Keratinocyte (primary cell): ENCODE measurements around the gene PTGES2. TPM values are rescaled to one million over a fixed set of nuclear protein-coding genes. Genes with fewer than 3 reads are reported as not detected.

Experiments used
- DNase-seq: peaks from one replicate; pipeline ENCODE4 v3.0.0-alpha.2; 2011; ENCODE audit warnings: low read depth, missing footprints, low spot score
- FAIRE-seq: peaks from 2 replicates; lab custom pipeline; 2011; peaks lifted over from hg19 to GRCh38; lab: Jason Lieb, UNC
- H2AFZ ChIP-seq: 2 replicates; pipeline ENCODE4 v1.6.0; 2012; ENCODE audit warnings: low read length, control low read depth, inconsistent platforms; ENCODE audit not compliant: control insufficient read depth
- H3K27ac ChIP-seq: 2 replicates; pipeline ENCODE4 v1.5.1; 2011; ENCODE audit warnings: low read length; ENCODE audit not compliant: control insufficient read depth, insufficient read depth
- H3K27me3 ChIP-seq: 3 replicates; pipeline ENCODE4 v1.6.0; 2011; ENCODE audit warnings: low read length; ENCODE audit not compliant: control insufficient read depth, insufficient read depth; ENCODE audit errors: extremely low read depth
- H3K36me3 ChIP-seq, 2 experiments: 2 replicates in 1 of 2; 3 replicates in 1 of 2; pipeline ENCODE4 v1.5.1; 2011; ENCODE audit warnings: low read length in 2 of 2, mild to moderate bottlenecking in 1 of 2; ENCODE audit not compliant: control insufficient read depth in 2 of 2, insufficient read depth in 2 of 2; ENCODE audit errors: extremely low read depth in 1 of 2
- H3K4me1 ChIP-seq: 3 replicates; pipeline ENCODE4 v1.5.1; 2011; ENCODE audit warnings: low read length; ENCODE audit not compliant: control insufficient read depth, insufficient read depth; ENCODE audit errors: extremely low read depth
- H3K4me2 ChIP-seq: 3 replicates; pipeline ENCODE4 v1.6.0; 2011; ENCODE audit warnings: low read depth, low read length; ENCODE audit not compliant: control insufficient read depth, insufficient read depth; ENCODE audit errors: extremely low read depth
- H3K4me3 ChIP-seq, 3 experiments: fragments of 200-600 bp in 1 of 3; sonication (generic) in 1 of 3; 2 replicates in 2 of 3; 3 replicates in 1 of 3; pipeline ENCODE4 v1.5.1; 2011 to 2016; ENCODE audit warnings: low read length in 3 of 3, mild to moderate bottlenecking in 3 of 3, control low read depth in 2 of 3, inconsistent platforms in 1 of 3, low read depth in 1 of 3, mixed read lengths in 1 of 3, mixed run types in 1 of 3, moderate library complexity in 1 of 3; ENCODE audit not compliant: control insufficient read depth in 2 of 3, insufficient read depth in 2 of 3; ENCODE audit errors: extremely low read depth in 1 of 3
- H3K79me2 ChIP-seq: 2 replicates; pipeline ENCODE4 v1.6.0; 2012; ENCODE audit warnings: low read length; ENCODE audit not compliant: control insufficient read depth, insufficient read depth
- H3K9ac ChIP-seq: 3 replicates; pipeline ENCODE4 v1.6.0; 2011; ENCODE audit warnings: low read length; ENCODE audit not compliant: control insufficient read depth, insufficient read depth; ENCODE audit errors: extremely low read depth
- H3K9me1 ChIP-seq: 3 replicates; pipeline ENCODE4 v1.6.0; 2011; ENCODE audit warnings: low read length; ENCODE audit not compliant: control insufficient read depth, insufficient read depth; ENCODE audit errors: extremely low read depth
- H3K9me3 ChIP-seq: 2 replicates; pipeline ENCODE4 v1.5.1; 2012; ENCODE audit warnings: low read depth, low read length; ENCODE audit not compliant: control insufficient read depth
- H4K20me1 ChIP-seq: 3 replicates; pipeline ENCODE4 v1.6.0; 2011; ENCODE audit warnings: low read length; ENCODE audit not compliant: control insufficient read depth, insufficient read depth; ENCODE audit errors: extremely low read depth
- CTCF ChIP-seq, 3 experiments: IDR thresholded peaks in 1 of 3; conservative IDR thresholded peaks in 1 of 3; optimal IDR thresholded peaks in 1 of 3; 2 replicates in 2 of 3; 3 replicates in 1 of 3; pipeline versions ENCODE3 to v1.5.1; 2011; ENCODE audit warnings: low read length in 3 of 3, mild to moderate bottlenecking in 3 of 3, moderate library complexity in 2 of 3, control low read depth in 1 of 3, inconsistent platforms in 1 of 3; ENCODE audit not compliant: insufficient read depth in 2 of 3; ENCODE audit errors: extremely low read depth in 1 of 3
- EZH2 ChIP-seq: IDR thresholded peaks from one replicate; pipeline ENCODE4 v1.6.1; 2012; ENCODE audit warnings: inconsistent platforms, mild to moderate bottlenecking, low read length, moderate library complexity
- dilution Hi-C: fragments of 300-500 bp; cut with MboI; formaldehyde crosslinking; loops from one replicate; pipeline ENCODE4 v1.7.0; 2020; ENCODE audit warnings: low sequenced_read_pairs; ENCODE audit not compliant: extremely low pct_ligation_motif_present
- polyA plus RNA-seq, 5 experiments: library from polyadenylated mRNA; depleted of rRNA in 3 of 5; stranded (reverse) in 3 of 5; stranded (forward) in 1 of 5; unstranded in 1 of 5; fragments of >200 nt; gene quantifications; 1 replicate in 1 of 5; 2 replicates in 3 of 5; 3 replicates in 1 of 5; pipeline versions ENCODE4 v1.2.1 to v1.2.3, GENCODE V29; 2011 to 2012; ENCODE audit warnings: missing spikeins in 2 of 5, low read depth in 1 of 5, low replicate concordance in 1 of 5

PTGES2 gene
- polyA plus RNA-seq, 1 donor (not counting 4 experiments of a cell fraction or from before 2014, with no cell fraction given) = 68.7 TPM

DNA sequence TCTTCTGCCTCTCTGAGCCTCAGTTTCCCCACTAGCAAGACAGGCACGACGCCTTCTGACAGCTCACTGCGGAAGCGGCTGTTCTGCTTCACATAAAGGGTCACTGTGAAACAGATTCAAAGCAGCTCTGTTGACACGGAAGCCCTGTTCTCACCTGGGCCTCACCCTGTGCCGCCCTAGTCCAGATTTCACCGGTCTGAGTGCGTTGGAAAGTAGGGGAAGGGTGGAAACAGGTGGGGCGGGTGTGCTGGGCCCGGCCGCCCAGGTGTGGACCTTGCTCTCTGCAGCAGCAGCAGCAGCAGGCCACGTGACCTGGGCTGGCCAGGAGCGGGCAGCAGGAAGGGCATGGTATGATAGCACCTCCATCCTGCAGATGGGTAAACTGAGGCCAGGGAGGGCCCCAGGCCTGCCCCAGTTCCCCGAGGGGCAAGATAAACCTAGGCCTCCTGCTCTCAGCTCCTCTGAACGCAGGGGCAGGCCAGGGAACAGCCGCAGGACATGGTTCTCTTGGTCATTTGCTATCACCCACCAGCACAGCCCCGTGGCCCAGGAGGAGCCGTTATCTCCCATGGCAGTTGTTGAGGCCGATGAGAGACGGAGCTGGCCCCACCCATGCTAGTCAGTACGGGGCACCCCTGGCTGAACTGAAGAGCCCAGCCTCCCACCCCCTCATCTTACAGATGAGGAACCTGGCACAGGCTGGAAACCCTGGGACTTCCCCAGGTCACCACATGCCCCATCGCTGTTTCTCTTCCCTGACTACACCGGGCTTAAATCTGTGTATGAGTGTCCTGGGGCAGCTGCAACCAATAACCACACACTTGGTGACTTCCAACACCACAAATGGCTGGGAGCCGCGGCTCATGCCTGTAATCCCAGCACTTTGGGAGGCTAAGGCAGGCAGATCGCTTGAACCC, 12.1 kb downstream of the PTGES2 start:
- FAIRE-seq (no peak), DNase-seq (no peak)
- Histone ChIP-seq H2AFZ (no peak overlapping the region), H3K79me2 (no peaks in the 10 kb centered on the region), H3K4me3 (no peak overlapping the region), H4K20me1 (no peaks in the 10 kb centered on the region), H3K27ac (no peak overlapping the region), H3K9me1 (no peaks in the 10 kb centered on the region), H3K27me3 (no peaks in the 10 kb centered on the region), H3K9ac (no peak overlapping the region), H3K4me2 (no peak overlapping the region), H3K36me3 (peaks cover 3 to 4% of the 10 kb centered on the region in 2 experiments), H3K9me3 (no peaks in the 10 kb centered on the region), H3K4me1 (peaks cover 6% of the 10 kb centered on the region)
- dilution Hi-C loops = no loop called here
- TF ChIP-seq EZH2 (no peak), CTCF (optimal IDR thresholded peaks at IDR 0.05 in 1 of 3, IDR thresholded peaks at IDR 0.05 in 1 of 3, conservative IDR thresholded peaks at IDR 0.05 in 1 of 3; ENCODE audit: extremely low read depth in 1 of 3, insufficient read depth in 2 of 3, low read length in 3 of 3) (no peak)

DNA sequence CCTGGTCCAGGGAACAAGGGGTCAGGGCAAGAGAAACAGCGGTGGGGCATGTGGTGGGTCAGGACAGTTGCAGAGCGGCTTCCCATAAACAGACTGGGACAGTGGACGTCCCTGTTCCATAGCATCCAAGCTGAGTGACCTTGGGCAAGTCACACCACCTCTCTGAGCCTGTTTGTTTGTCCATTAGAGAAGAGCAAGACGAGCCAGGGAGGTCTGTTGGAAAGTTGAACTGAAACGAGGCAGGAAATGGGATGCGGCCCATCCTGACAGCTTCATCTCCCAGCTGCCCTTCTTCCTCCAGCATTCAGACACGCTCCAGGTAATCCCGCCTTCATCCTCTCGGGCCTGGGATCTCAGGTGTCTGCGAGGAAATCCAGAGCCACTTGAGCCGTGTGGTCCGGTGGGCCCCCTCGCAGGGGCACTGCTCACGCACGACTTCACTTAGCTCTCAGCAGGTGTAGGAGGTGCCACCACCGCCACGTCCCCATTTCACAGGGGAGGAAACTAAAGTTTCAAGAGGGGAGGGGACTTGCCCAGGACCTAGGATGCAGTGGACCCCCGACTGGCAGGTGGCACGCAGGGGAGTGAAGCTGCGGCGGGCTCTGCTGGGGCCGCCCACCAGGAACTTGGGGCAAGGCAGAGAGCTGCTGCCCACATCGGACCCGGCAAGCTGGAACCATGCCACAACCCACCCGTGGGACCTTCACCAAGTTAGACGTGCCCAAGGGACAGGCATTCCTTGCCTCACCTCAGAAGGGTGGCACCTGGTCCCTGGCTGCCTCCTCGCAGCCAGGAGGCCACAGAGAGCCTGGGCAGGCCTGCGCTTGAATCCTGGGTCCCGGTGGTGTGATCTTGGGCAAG, 13.0 kb downstream of the PTGES2 start:
- no peak for FAIRE-seq

More for the DNA sequence above, 13.0 kb downstream of the PTGES2 start:
- no peaks in the 10 kb centered on the region for H4K20me1 ChIP-seq
- H2AFZ ChIP-seq = no peak overlapping the region
- no peak overlapping the region for H3K27ac ChIP-seq
- peaks cover 6% of the 10 kb centered on the region for H3K4me1 ChIP-seq
- no peak overlapping the region for H3K9ac ChIP-seq
- peaks cover 3% of the 10 kb centered on the region in 2 experiments for H3K36me3 ChIP-seq
- H3K79me2 ChIP-seq = no peaks in the 10 kb centered on the region
- H3K9me1 ChIP-seq = no peaks in the 10 kb centered on the region
- dilution Hi-C loops = no loop called here
- no peaks in the 10 kb centered on the region for H3K27me3 ChIP-seq
- H3K4me3 ChIP-seq = no peak overlapping the region
- H3K9me3 ChIP-seq = no peaks in the 10 kb centered on the region
- TF ChIP-seq CTCF (optimal IDR thresholded peaks at IDR 0.05 in 1 of 3, IDR thresholded peaks at IDR 0.05 in 1 of 3, conservative IDR thresholded peaks at IDR 0.05 in 1 of 3; ENCODE audit: extremely low read depth in 1 of 3, insufficient read depth in 2 of 3, low read length in 3 of 3) (no peak), EZH2 (no peak)
- no peak overlapping the region for H3K4me2 ChIP-seq
- DNase-seq = no peak
